22Rv1 (cell line): Measurements from ENCODE around the gene IL4R.

Experiments
- CTCF ChIP-seq: fragments of 450-650 bp; IDR thresholded peaks from 2 replicates; pipeline ENCODE4 v1.5.1; 2017; ENCODE audit warnings: mild to moderate bottlenecking
- ZFX ChIP-seq: fragments of 450-650 bp; IDR thresholded peaks from 2 replicates; pipeline ENCODE4 v1.6.1; 2017; ENCODE audit warnings: antibody characterized with exemption, borderline replicate concordance

- no peak for TF ChIP-seq CTCF
- TF ChIP-seq ZFX, result no peak
These were observed 4.8 kb downstream of the IL4R start for GRCh38 chr16:27318392-27319256.
